Uterus (tissue), 4 donors: ENCODE data around the gene RTN4RL2. TPM values are rescaled to one million over a fixed set of nuclear protein-coding genes. Genes with fewer than 3 reads are reported as not detected.

Experiments used
- DNase-seq, 2 donors: peaks; one replicate each; pipeline ENCODE4 v3.0.0-alpha.2; 2019 to 2020
- H3K27ac ChIP-seq, 2 donors: fragments of 200-600 bp; sonication (generic); 1 replicate in 1 of 2; 2 replicates in 1 of 2; pipeline ENCODE4 v1.5.1; 2016 to 2018
- H3K27me3 ChIP-seq, 2 donors: fragments of 200-600 bp; sonication (generic); one replicate each; pipeline ENCODE4 v1.5.1; 2018 to 2019; ENCODE audit warnings: control low read depth in 1 of 2
- H3K36me3 ChIP-seq, 2 donors: fragments of 200-600 bp; sonication (generic); one replicate each; pipeline ENCODE4 v1.5.1; 2019; ENCODE audit warnings: control low read depth in 1 of 2
- H3K4me1 ChIP-seq, 2 donors: fragments of 200-600 bp; sonication (generic); one replicate each; pipeline ENCODE4 v1.5.1; 2018 to 2019; ENCODE audit warnings: control low read depth in 1 of 2
- H3K4me3 ChIP-seq, 2 donors: fragments of 200-600 bp; sonication (generic); 1 replicate in 1 of 2; 2 replicates in 1 of 2; pipeline ENCODE4 v1.5.1; 2018 to 2019; ENCODE audit warnings: mild to moderate bottlenecking in 1 of 2
- H3K9me3 ChIP-seq, 2 donors: fragments of 200-600 bp; sonication (generic); one replicate each; pipeline ENCODE4 v1.5.1; 2019; ENCODE audit warnings: control low read depth in 1 of 2
- CTCF ChIP-seq, 4 experiments: fragments of 200-600 bp in 2 of 4; fragments of 450-650 bp in 2 of 4; sonication (generic) in 2 of 4; IDR thresholded peaks; one replicate each; pipeline ENCODE4 v1.5.1; 2016 to 2019; ENCODE audit warnings: antibody characterized with exemption in 4 of 4, mild to moderate bottlenecking in 2 of 4, moderate library complexity in 1 of 4
- POLR2A ChIP-seq, 2 donors: fragments of 450-650 bp; IDR thresholded peaks; one replicate each; pipeline ENCODE4 v1.6.1; 2016; ENCODE audit warnings: antibody characterized with exemption in 2 of 2, mild to moderate bottlenecking in 1 of 2, moderate library complexity in 1 of 2
- intact Hi-C: fragments of 100-400 bp; cut with DNase I; formaldehyde crosslinking; loops from one replicate; pipeline ENCODE4 v1.15.1; 2023; ENCODE audit warnings: low total_unique reads
- total RNA-seq, 4 donors: library from RNA; depleted of rRNA in 3 of 4; stranded (reverse); fragments of >200 nt in 3 of 4; gene quantifications; one replicate each; pipeline versions ENCODE4 v1.1.0 to v1.2.4, GENCODE V29; 2014 to 2023
- donor health status: DM: yes; HTN: yes; CAD: no.

The RTN4RL2 gene
- total RNA-seq, 4 donors from 2014 or later = 1.7 TPM; not detected in 3

- Histone ChIP-seq H3K4me1 (peaks cover 0 to 16% of the 10 kb centered on the region in 2 donors), H3K27ac (no peak overlapping the region), H3K9me3 (no peaks in the 10 kb centered on the region), H3K27me3 (no peaks in the 10 kb centered on the region), H3K36me3 (no peaks in the 10 kb centered on the region), H3K4me3 (no peak overlapping the region)
- no peak for DNase-seq
- no peak for TF ChIP-seq CTCF (IDR thresholded peaks at IDR 0.05)
- TF ChIP-seq POLR2A (IDR thresholded peaks at IDR 0.05) = no peak
- intact Hi-C loops = no loop called here
Measured at GRCh38 chr11:57502870-57503269, 42.5 kb downstream of the RTN4RL2 start.

- no peaks in the 10 kb centered on the region for H3K36me3 ChIP-seq
- no peak for TF ChIP-seq CTCF (IDR thresholded peaks at IDR 0.05)
- TF ChIP-seq POLR2A (IDR thresholded peaks at IDR 0.05) = no peak
- H3K27me3 ChIP-seq = no peaks in the 10 kb centered on the region
Measured at GRCh38 chr11:57504511-57504910, 44.2 kb downstream of the RTN4RL2 start.

GRCh38 chr11:57506522-57506921 lies 46.2 kb downstream of the RTN4RL2 start:
- Histone ChIP-seq H3K4me3 (no peak overlapping the region), H3K9me3 (no peaks in the 10 kb centered on the region), H3K27ac (no peak overlapping the region), H3K27me3 (no peaks in the 10 kb centered on the region), H3K36me3 (no peaks in the 10 kb centered on the region), H3K4me1 (no peaks in the 10 kb centered on the region)
- intact Hi-C loops = no loop called here
- no peak for DNase-seq
- TF ChIP-seq POLR2A (IDR thresholded peaks at IDR 0.05) = no peak
- TF ChIP-seq CTCF (IDR thresholded peaks at IDR 0.05) = no peak

More at GRCh38 chr11:57504511-57504910, 44.2 kb downstream of the RTN4RL2 start:
- Histone ChIP-seq H3K4me3 (no peak overlapping the region), H3K4me1 (peaks cover 0 to 9% of the 10 kb centered on the region in 2 donors), H3K27ac (no peak overlapping the region), H3K9me3 (no peaks in the 10 kb centered on the region)
- intact Hi-C loops = no loop called here
- no peak for DNase-seq

- no peak overlapping the region for H3K4me3 ChIP-seq
- H3K4me1 ChIP-seq = no peaks in the 10 kb centered on the region
- DNase-seq = no peak
- no peaks in the 10 kb centered on the region for H3K36me3 ChIP-seq
- TF ChIP-seq CTCF (IDR thresholded peaks at IDR 0.05) = no peak
- no peak for TF ChIP-seq POLR2A (IDR thresholded peaks at IDR 0.05)
- H3K27me3 ChIP-seq = no peaks in the 10 kb centered on the region
- H3K27ac ChIP-seq = no peak overlapping the region
- no peaks in the 10 kb centered on the region for H3K9me3 ChIP-seq
- intact Hi-C loops = no loop called here
Measured at GRCh38 chr11:57508341-57509170, 48.2 kb downstream of the RTN4RL2 start.

GRCh38 chr11:57511741-57512430 lies 51.6 kb downstream of the RTN4RL2 start:
- Histone ChIP-seq H3K9me3 (no peaks in the 10 kb centered on the region), H3K27me3 (no peaks in the 10 kb centered on the region), H3K4me3 (no peak overlapping the region), H3K36me3 (no peaks in the 10 kb centered on the region), H3K27ac (no peak overlapping the region), H3K4me1 (no peaks in the 10 kb centered on the region)
- intact Hi-C loops = no loop called here
- TF ChIP-seq POLR2A (IDR thresholded peaks at IDR 0.05) = no peak
- DNase-seq = no peak
